HG02870 (cell line): ENCODE data around the gene CHST8.

Experiments
- ATAC-seq: cut with Tn5 transposase; IDR thresholded peaks from one replicate; pipeline ENCODE4 v1.9.1; 2021; ENCODE audit warnings: mild to moderate bottlenecking, moderate library complexity; ENCODE audit not compliant: unreplicated experiment

The CHST8 gene

DNA sequence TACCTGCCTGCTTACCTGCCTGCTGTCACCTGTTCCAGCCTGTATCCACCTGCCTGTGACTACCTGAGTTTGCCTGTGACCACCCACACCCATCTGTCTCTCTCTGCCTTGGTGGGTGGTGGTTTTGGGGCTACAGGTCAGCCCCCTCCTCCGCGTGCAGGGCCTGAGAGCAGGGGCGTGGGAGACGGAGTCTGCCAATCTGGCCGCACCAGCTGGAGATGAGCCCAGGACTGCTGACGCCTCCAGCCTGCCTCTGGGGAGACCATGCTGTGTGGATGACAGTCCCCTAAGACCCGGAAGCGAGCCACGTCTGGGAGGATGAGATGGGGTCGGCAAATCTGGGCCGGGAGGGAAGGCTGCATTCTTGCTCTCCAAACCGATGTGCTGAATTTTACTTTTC lies 159.0 kb downstream of the CHST8 start:
- ATAC-seq, result no peak

DNA sequence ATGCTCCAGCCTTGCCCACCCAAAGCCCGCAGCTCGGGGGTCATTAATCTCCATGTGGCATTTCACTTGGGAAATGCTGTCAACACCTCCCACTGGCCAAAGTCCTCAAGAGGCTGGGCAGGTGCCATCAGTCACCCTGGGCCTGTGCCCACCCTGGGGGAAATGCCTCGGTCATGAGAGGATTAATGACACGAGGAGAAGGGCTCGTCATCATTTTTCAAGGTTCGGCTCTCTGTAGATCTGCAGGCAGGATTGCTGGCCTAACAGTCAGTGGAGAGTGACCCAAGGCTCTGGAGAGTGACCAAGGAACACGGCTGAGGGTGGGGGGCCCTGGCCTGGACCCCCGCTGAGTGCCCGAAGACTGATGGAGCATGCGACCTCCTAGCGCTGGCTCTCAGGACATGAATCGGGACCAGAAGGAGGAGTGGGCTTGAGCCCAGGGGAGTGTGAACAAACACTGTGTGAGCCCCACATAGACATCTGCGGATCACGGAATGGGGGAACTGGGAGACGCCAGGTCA lies 159.7 kb downstream of the CHST8 start:
- no peak for ATAC-seq

DNA sequence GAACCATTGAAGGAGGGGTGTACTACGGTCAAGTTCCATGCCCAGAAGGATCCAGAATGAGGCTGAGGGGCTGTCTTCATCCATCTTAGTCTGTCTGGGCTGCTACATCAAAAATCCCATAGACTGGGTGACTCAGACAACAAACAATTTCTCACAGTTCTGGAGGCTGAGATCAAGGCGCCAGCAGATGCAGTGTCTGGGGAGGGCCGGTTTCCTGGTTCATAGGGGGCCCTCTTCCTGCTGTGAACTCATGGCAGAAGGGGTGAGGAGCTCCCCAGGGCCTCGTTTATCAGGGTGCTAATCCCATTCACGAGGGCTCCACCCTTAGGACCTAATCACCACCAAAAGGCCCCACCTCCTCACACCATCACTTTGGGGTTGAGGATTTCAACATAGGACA lies 160.2 kb downstream of the CHST8 start:
- no peak for ATAC-seq

DNA sequence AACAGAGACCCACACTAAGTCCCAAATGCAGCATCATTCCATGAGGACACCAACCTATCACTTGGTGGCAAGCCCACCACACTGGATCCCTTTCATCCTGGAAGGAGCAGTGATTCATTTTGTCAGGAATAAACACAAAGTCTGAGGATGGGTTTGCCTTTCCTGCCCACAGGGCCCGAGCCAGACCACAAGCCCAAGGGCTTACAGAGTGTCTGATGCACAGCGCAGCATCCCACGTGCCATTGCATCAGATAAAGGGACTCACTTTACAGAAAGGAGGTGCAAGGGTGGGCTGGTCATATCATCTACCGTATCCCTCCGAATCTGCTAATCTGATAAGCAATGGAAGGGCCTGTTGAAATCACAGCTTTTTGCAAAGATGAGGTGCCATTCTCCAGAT lies 162.7 kb downstream of the CHST8 start:
- no peak for ATAC-seq

DNA sequence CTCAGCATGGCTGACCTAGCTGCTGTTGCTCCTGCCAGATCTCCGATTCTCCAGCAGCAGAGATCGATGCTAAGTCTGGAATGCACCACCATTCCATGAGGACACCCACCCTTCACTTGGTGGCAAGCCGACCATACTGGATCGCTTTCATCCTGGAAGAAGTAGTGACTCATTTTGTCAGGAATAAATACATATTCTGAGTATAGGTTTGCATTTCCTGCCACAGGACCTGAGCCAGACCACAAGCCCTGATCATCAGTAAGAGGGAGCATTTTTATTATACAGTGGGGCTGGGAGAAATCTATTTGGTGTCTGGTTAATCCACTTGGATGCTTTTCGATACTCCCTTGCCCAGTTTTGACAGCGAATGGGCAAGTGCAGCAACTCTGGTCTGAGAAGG lies 164.0 kb downstream of the CHST8 start:
- no peak for ATAC-seq

DNA sequence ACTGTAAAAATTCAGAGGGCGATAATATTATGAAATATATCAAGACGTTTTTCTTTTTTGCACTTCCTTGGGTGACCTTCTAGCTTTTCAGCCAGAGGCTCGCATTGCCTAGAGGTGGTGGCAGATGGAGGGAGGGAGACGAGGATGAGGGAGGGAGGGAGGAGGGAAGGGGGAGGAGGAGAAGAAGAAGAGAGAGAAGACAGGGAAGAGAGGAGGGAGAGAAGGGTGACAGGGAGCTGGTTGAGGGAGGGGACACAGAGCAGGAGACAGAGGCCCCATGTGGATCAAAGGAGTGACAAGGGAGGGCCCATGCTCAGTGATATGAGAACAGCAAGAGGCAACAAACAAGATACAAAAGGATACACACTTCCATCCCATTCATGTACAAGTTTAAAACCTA lies 166.9 kb downstream of the CHST8 start:
- no peak for ATAC-seq

DNA sequence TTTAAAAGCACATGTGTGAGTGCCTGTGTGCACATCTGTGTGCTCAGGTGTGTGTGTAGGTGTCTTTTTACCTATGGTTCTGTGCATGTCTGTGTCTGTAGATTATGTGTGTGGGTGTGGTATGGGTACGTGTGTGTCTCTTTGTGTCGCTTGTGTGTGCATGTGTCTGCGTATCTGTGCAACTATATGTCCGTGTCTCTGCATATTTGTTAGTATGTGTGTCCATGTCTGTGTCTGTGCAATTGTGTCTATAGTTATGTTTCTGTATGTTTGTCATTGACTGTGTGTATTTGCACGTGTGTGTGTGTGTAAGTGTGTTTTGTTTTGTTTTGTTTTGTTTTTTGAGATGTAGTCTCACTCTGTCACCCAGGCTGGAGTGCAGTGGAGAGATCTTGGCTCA lies 167.6 kb downstream of the CHST8 start:
- no peak for ATAC-seq

DNA sequence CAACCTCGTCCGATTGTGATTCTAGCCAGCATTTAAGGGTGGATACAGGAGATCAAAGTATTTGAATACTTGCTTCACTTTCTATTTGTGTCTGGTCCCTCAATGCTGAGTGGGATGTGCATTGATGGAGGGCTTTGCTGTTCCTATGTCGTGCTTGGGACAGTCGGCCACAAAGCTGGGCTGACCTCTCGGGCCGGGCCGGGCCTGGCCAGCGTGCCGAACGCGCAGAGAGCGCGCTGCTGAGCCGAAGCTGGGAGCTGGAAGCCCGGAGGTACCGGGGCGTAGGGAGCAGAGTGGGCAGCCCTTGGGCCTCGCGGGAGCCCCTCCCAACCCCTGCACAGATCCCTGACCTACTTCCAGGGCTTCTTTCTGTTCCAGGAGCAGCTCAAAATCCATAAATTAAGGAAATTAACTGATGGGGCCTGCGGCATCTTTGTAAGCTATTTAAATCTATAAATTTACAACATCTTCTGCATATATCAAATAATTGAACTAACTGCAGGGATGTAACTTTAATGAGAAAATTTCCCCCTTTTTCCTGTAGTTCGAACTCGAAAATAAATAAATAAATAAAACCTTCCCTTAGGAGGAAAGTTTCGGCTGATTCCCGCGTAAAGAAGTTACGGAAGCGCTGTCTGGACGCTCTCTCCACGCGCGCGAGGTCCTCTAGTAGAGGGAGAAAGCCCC lies 173.1 kb downstream of the CHST8 start:
- no peak for ATAC-seq

DNA sequence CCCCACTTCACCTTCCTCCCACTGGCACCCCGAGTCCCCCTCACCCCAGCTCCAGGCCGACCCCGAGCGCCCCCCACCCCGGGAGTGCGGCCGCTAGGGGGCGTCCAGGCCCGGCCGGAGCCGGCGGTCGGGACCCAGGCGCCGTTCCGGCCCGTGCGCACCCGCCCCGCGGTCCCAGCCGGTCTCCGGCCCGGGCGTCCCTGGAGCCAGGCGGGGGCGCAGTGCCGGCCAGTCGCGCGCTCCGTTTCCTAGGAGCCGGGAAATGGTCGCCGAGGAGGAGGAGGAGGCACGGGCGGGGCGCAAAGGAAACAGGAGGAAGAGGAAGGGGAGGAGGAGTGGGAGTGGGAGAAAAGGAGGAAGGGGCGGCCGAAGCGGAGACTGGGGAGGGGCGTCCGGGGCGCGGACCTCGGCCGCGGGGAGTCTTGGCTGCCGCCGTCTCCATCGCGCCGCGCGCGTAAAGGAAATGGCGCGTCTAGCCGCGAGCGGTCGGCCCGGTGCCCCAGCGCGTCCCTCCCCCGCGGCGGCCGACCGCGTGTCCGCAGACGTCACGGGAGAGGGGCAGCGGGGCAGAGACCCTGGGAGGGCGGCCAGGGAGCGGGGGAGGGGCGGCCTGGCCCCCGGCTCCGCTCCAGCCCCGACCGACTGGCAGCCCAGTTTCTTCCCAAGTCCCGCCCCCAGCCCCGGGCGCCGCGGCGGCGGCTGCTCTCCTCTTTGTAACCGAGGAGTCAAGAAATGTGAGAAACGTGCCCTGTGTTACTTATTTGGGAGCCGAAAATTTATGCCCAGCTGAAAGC lies 173.8 kb downstream of the CHST8 start:
- ATAC-seq, result no peak

DNA sequence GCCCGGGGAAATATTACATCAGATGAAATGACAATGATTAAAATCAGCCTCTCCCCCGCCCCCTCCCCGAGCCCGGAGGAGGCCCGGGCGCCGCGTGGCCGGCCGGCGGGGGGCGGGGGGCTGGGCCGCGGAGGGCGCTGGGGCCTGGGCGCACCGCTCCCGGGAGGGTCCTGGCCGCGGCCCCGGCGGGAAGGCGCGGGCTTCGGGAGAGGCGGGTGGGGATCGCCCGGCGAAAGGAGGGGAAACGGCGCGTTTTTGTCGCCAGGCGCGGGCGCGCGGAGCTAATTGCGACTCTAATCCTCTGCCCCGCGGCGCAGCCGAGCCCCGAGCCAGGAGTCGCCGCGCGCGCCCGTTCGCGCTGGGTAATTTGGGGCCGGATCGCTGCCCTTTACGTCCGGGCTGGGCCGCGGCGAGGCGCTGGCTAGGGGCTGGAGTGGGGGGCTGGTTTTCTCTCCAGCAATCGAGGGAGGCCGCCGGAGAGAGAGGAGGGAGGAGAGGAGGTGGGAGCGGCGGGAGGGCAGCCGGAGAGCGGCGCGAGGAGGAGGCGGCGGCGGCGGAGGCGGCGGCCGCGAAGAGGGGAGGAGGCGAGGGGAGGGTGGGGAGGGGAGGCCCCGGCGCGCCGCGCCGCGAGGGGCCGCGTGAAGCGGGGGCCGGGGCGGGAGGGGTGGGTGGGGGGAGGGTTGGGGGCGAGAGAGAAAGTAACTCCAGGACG lies 174.6 kb downstream of the CHST8 start, which contains the start of gene KCTD15:
Gene KCTD15, plus strand, starts transcription at position 707 of the 712 bp plus-strand sequence. CDS start 3,585 bp downstream, outside the sequence.
- ATAC-seq, result no peak

DNA sequence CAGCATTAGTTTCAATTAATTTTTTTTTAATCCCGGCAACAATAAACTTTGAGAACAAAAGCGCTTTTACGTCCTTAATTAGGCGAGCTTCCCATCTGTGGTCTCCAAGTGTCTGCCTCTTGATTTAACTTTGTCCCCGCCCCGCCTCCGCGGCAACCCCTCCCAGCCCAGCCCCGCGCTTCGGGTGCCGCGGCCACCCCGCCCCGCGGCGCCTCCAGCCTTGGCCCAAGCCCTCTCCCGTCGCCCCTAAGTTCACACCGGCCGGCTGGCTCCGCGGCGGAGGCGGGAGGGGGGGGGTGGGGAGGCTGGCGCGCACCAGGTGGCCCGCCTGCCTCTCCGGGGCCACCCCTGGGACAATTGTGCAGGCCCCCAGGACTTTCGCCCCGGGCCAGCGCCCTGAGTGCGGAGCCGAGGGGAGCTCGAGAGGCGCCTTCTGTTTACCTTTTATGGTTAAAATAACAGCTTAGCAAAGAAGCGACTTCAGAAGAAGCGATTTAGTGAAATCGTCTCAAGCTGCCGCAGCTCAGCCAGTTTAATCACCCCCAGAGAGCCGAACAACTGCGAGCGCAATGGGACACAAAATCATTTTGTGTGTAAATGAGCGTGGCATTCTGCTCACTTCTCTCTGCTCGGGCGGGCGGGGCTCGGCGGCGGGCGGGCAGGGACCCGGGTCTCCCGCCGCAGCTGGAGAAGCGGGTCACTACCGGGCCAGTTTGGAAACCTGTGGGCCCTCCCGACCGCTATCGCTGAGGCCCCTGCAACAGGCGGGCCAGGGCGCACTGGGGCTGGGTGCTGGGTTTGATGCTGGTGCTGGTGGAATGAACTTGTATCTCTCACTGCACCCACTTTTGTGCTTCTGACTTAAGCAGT lies 176.3 kb downstream of the CHST8 start:
- no peak for ATAC-seq

DNA sequence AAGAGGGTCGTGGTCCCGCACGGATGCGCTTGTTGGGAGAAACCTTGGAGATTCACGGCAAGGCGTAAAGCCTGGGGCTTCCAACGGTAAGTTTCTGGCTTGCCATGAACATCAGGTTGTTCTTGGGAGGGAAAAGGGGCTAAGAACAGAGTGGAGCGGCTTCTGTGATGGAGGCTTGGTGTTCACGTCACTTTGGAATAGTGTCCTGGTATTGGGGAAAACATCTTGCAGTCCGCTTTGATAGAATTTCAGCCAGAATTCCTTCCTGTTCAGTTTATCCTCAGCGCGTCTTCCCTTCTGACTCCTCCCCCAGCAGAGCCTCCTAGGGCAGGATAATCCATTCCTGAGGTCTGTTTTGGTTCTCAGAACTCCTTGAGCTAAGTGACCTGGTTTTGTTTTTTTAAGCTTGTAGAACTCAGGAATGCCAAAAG lies 176.9 kb downstream of the CHST8 start:
- no peak for ATAC-seq

DNA sequence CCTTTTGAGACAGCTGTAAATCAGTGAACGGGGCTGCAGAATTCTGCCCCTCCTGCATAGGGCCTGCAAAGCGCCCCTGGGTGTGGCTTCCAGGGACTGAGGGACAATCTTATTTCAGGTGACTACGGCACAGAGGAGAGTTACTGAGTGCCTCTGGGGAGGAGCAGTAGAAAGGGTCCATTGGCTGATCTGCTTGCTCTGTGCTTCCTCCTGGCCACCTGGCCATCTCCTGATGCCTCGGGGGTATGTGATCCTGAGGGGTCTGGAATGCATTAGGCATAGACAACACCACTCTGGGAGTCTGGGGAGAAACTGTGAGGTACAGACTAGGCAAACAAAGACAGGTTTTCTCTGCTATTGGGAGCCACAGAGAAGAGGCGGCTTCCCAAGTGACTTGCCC lies 177.7 kb downstream of the CHST8 start:
- no peak for ATAC-seq

DNA sequence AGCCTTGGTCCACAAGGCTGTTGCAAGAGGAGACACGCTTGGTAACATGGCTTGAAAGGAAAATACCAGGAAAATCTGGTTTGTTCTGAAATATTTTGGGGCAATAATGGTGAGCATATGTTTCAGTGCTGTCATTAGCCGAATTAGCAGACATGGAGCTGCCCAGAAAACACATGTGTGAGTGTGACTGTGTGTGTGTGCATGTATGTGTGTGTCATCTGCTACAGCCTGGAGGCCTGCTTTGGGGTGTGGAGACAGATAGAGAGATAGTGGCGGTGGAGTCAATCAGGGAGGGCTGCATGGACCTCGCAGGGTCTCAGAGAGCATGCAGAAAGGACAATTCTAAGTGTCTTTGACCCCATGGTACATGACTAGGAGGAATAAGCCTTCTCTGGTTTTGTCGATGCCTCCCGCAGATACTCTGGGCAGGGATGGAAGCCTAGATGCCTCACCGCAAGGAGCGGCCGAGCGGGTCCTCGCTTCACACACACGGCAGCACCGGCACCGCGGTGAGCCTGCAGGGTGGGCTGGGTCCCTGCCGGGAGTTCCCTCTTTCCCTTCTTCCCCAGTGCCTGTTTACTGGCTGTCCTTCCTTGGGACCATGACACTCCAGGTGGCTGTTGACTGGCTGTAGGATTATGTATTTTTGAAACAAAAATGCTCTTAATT lies 178.4 kb downstream of the CHST8 start:
- ATAC-seq, result no peak

DNA sequence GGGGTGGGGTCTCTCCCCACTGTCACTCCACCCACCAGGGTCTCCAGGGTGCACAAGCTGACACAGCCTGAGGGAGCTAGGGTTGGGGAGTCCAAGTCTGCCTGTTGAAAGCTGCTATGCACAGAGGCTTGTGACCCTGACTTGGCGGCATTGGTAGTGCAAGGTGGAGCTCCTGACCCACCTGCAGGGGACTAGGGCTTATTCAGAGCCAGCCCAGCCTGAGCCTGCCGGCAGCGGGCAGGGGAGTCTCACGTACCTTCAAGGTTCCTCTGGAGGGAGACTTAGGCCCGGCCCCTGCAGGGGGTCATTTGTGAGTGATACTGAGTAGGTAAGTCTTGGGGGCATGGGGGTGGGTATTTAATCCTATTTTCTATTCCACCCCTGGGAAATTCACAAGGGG lies 179.7 kb downstream of the CHST8 start:
- ATAC-seq, result no peak

DNA sequence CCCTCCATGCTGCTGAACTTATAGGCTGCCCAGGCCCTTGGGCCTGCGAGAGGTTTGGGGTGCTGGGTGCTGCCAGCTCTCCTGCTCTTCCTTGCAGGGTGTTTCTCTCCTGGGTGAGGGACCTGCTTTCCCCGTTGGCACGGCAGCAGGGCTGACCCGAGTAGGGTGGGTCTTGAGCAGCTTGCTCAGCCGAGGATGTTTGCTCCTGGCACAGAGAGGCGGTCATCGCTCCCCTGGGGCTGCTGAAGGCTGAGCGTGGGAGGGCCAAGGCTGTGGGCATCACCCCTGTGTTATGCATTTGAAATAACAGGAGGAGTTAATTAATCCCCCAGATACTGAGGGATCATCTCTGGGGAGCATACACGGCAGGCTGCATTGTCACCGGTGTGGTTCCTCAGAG lies 180.2 kb downstream of the CHST8 start:
- ATAC-seq, result no peak

DNA sequence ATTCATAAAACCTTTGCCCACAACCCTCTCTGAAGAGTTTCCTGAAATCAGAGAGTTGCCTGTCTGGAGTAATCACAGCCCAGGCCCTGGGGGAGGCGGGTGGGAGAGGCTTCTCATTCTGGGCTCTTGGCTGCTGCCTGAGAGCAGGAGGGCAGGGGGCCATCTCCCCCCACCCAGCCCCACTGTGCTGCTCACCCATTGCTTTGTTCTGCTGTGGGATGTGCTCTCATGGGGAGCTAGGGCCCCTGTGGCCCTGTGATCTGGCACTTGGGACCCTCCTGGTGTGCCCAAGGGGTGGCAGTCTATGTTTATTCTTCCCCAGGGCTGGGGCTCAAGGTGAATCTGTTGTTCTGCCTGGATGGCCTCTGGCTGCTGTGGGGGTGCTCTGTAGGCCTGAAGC lies 181.0 kb downstream of the CHST8 start:
- no peak for ATAC-seq

DNA sequence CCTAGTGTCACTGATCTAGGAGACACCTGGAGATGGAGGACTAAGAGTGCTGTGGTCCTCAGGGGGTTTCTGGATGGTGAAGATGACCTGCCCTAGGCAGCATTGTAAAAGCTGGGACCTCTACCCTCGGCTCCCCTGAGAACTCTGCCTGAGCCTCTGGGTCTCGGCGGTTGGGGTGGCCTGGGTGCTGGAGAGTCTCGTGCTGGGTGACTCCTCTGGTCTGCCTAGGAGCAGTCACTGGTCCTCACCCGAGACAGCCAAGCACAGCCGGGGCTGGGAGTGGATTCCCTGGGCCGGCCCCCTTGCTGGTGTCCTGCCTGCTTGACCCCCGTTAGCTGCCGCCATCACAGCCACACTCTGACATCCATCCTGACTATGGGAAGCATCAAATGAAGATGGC lies 181.6 kb downstream of the CHST8 start:
- ATAC-seq, result no peak

DNA sequence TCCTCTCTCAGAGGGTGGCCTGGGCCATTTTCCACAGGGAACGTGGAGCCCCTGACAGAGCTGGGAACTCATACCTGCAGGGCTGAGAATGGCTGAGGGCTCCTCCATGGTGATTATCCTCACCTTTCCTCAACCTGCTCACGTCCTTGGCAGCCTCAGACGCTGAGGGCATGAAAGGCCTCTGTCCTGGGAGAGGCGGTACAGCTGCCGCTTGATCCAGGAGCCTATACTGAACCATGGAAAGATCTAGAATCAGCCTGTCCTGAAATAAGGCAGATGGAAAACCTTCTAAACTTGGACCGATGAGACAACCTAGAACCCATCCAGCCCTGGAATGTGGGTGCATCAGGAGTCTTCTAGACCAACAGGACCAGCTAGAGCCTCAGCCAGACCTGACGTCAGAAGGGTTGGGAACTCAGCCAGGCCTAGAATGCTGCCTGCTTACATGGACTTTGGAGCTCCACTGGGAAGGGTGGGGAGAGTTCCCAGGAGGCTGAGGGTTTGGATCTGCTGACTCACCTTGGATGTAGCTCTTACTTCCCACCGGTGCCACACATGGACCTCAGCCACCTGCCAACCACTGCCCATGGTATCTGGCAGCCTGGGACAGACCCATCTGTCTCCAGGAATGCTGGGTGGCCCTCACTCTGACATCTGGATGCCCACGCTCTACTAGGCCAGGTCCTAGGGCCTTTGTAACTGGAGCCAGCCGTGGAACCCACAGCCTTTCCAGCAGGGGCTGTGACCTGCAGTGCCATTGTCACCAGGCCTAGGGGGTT lies 182.5 kb downstream of the CHST8 start:
- no peak for ATAC-seq
